Esophagus squamous epithelium (tissue), 5 donors: ENCODE results near the gene SPINDOC. TPM values are rescaled to one million over a fixed set of nuclear protein-coding genes. Genes with fewer than 3 reads are reported as not detected.

Source experiments
- DNase-seq: peaks from one replicate; lab custom pipeline; 2025; lab: John Stamatoyannopoulos, UW
- H3K27ac ChIP-seq, 4 donors: fragments of 200-600 bp; sonication (generic); one replicate each; pipeline ENCODE4 v1.5.1; 2016 to 2019; ENCODE audit warnings: mild to moderate bottlenecking in 1 of 4
- H3K27me3 ChIP-seq, 4 donors: fragments of 200-600 bp; sonication (generic); 1 replicate in 3 of 4; 2 replicates in 1 of 4; pipeline versions ENCODE4 v1.5.1 to v1.6.0; 2017 to 2021; ENCODE audit warnings: antibody characterized with exemption in 1 of 4
- H3K36me3 ChIP-seq, 3 donors: fragments of 200-600 bp; sonication (generic); one replicate each; pipeline ENCODE4 v1.5.1; 2016 to 2019
- H3K4me1 ChIP-seq, 3 donors: fragments of 200-600 bp; sonication (generic); one replicate each; pipeline ENCODE4 v1.5.1; 2017 to 2019
- H3K4me3 ChIP-seq, 4 donors: fragments of 200-600 bp; sonication (generic); 1 replicate in 3 of 4; 2 replicates in 1 of 4; pipeline ENCODE4 v1.5.1; 2016 to 2019; ENCODE audit warnings: mild to moderate bottlenecking in 2 of 4, moderate library complexity in 1 of 4
- H3K9me3 ChIP-seq, 3 donors: fragments of 200-600 bp; sonication (generic); one replicate each; pipeline ENCODE4 v1.5.1; 2016 to 2019
- CTCF ChIP-seq, 6 experiments: fragments of 450-650 bp in 4 of 6; fragments of 200-600 bp in 2 of 6; sonication (generic) in 2 of 6; IDR thresholded peaks; one replicate each; pipeline ENCODE4 v1.5.1; 2016 to 2019; ENCODE audit warnings: antibody characterized with exemption in 6 of 6, mild to moderate bottlenecking in 4 of 6, moderate library complexity in 4 of 6
- POLR2A ChIP-seq, 4 donors: fragments of 450-650 bp; IDR thresholded peaks; one replicate each; pipeline ENCODE4 v1.6.1; 2017; ENCODE audit warnings: antibody characterized with exemption in 4 of 4, mild to moderate bottlenecking in 4 of 4, moderate library complexity in 3 of 4
- WGBS, 2 donors: methylation state at CpG; one replicate each; pipeline ENCODE4 v1.1.5; 2018; 5-methylcytosine and 5-hydroxymethylcytosine counted together
- intact Hi-C: fragments of 100-400 bp; cut with DNase I; formaldehyde crosslinking; loops from one replicate; pipeline ENCODE4 v1.15.0; 2022
- total RNA-seq, 4 donors: library from RNA; depleted of rRNA; stranded (reverse); fragments of >200 nt; gene quantifications; one replicate each; pipeline ENCODE4 v1.1.0, GENCODE V29; 2016
- donor health status: DM: yes; HTN: yes; CAD: no.

The SPINDOC gene
- total RNA-seq, 4 donors from 2014 or later, result 3.4 to 8.8 (median 6.1) TPM

- no peaks in the 10 kb centered on the region for H3K9me3 ChIP-seq
- TF ChIP-seq POLR2A (IDR thresholded peaks at IDR 0.05), result no peak
- no peak for TF ChIP-seq CTCF (IDR thresholded peaks at IDR 0.05)
- no peak for DNase-seq
- peaks cover 0 to 15% (median 0%) of the 10 kb centered on the region in 3 donors for H3K36me3 ChIP-seq
- H3K4me3 ChIP-seq, result no peak overlapping the region
- peaks cover 0 to 11% (median 0%) of the 10 kb centered on the region in 4 donors for H3K27me3 ChIP-seq
- intact Hi-C loops, result loop anchor here (10.0 kb wide), 1 partner anchor 49 kb away; the partner anchor contains the start of gene SPINDOC
- 90 to 100% methylated on average over 2 to 3 of the region's 18 CpGs for WGBS, 2 donors
- peak overlapping the region in 3 of 4 donors; percentile 82 to 89 (median 86) for H3K27ac ChIP-seq
- peaks cover 22 to 83% (median 47%) of the 10 kb centered on the region in 3 donors for H3K4me1 ChIP-seq
Measured at GRCh38 chr11:63765688-63766241, 47.5 kb upstream of the SPINDOC start.

GRCh38 chr11:63766531-63767235 lies 46.6 kb upstream of the SPINDOC start:
- peak overlapping the region in 2 of 4 donors; percentile 87 to 98 for H3K4me3 ChIP-seq

GRCh38 chr11:63767267-63767564 lies 46.0 kb upstream of the SPINDOC start:
- no peak for TF ChIP-seq POLR2A (IDR thresholded peaks at IDR 0.05)
- Histone ChIP-seq H3K27ac (peak overlapping the region; percentile 60 to 89 (median 84)), H3K4me3 (peak overlapping the region; percentile 47 to 98 (median 82)), H3K9me3 (no peaks in the 10 kb centered on the region), H3K36me3 (peaks cover 0 to 12% (median 0%) of the 10 kb centered on the region in 3 donors), H3K4me1 (peaks cover 22 to 75% (median 47%) of the 10 kb centered on the region in 3 donors), H3K27me3 (peaks cover 0 to 11% (median 0%) of the 10 kb centered on the region in 4 donors)
- WGBS, 2 donors, result 29% methylated on average over 1 of the region's 4 CpGs; no CpG with 5 or more reads in 1 of the 2 donors
- intact Hi-C loops, result loop anchor here (10.0 kb wide), 1 partner anchor 48 kb away; the partner anchor contains the start of gene SPINDOC
- DNase-seq, result no peak

More at GRCh38 chr11:63766531-63767235, 46.6 kb upstream of the SPINDOC start:
- H3K27me3 ChIP-seq, result peaks cover 0 to 11% (median 0%) of the 10 kb centered on the region in 4 donors
- TF ChIP-seq POLR2A (IDR thresholded peaks at IDR 0.05), result no peak
- TF ChIP-seq CTCF (IDR thresholded peaks at IDR 0.05), result no peak
- H3K9me3 ChIP-seq, result no peaks in the 10 kb centered on the region
- peaks cover 22 to 80% (median 47%) of the 10 kb centered on the region in 3 donors for H3K4me1 ChIP-seq
- H3K27ac ChIP-seq, result peak overlapping the region in 3 of 4 donors; percentile 82 to 89 (median 87)
- WGBS, 2 donors, result 55 to 61% methylated on average over 4 to 5 of the region's 7 CpGs
- H3K36me3 ChIP-seq, result peaks cover 0 to 12% (median 0%) of the 10 kb centered on the region in 3 donors
- no peak for DNase-seq
- intact Hi-C loops, result loop anchor here (10.0 kb wide), 1 partner anchor 48 kb away; the partner anchor contains the start of gene SPINDOC

GRCh38 chr11:63767565-63768236 lies 45.6 kb upstream of the SPINDOC start:
- Histone ChIP-seq H3K27ac (peak overlapping the region; percentile 60 to 89 (median 84)), H3K4me1 (peaks cover 17 to 70% (median 42%) of the 10 kb centered on the region in 3 donors), H3K9me3 (no peaks in the 10 kb centered on the region), H3K36me3 (peaks cover 0 to 12% (median 0%) of the 10 kb centered on the region in 3 donors), H3K4me3 (peak overlapping the region; percentile 47 to 98 (median 82)), H3K27me3 (peaks cover 0 to 11% (median 0%) of the 10 kb centered on the region in 4 donors)
- no peak for DNase-seq
- TF ChIP-seq POLR2A (IDR thresholded peaks at IDR 0.05) (no peak), CTCF (IDR thresholded peaks at IDR 0.05) (no peak)
- 1 to 3% methylated on average over 24 to 26 of the region's 34 CpGs for WGBS, 2 donors
- intact Hi-C loops, result loop anchor here (10.0 kb wide), 1 partner anchor 47 kb away; the partner anchor contains the start of gene SPINDOC
